Endodermal cell (in vitro differentiated cells): ENCODE data around the gene GALNS. TPM values are rescaled to one million over a fixed set of nuclear protein-coding genes. Genes with fewer than 3 reads are reported as not detected.
"Not testable (repeated sequence)": the region's sequence is repeated elsewhere in the genome, so short reads cannot be mapped to it uniquely, and the experiment has no call there.

Source experiments
- DNase-seq: peaks from one replicate; pipeline ENCODE4 v3.0.0-alpha.2; 2017
- H3K27ac ChIP-seq: 2 replicates; pipeline ENCODE4 v1.5.1; 2013; ENCODE audit warnings: mild to moderate bottlenecking, low read depth, low read length, moderate library complexity
- H3K27me3 ChIP-seq: 2 replicates; pipeline ENCODE4 v1.6.1; 2013; ENCODE audit warnings: mild to moderate bottlenecking, low read length, moderate library complexity; ENCODE audit not compliant: insufficient read depth, control insufficient read depth, poor library complexity, severe bottlenecking
- H3K36me3 ChIP-seq: 2 replicates; pipeline ENCODE4 v1.7.0; 2013; ENCODE audit warnings: mild to moderate bottlenecking, low read length, moderate library complexity; ENCODE audit not compliant: control insufficient read depth, insufficient read depth
- H3K4me1 ChIP-seq: one replicate; pipeline ENCODE4 v1.7.0; 2013; ENCODE audit warnings: low read length; ENCODE audit not compliant: control insufficient read depth, insufficient read depth
- H3K4me3 ChIP-seq: 2 replicates; pipeline ENCODE4 v1.5.1; 2013; ENCODE audit warnings: mild to moderate bottlenecking, low read length, moderate library complexity
- H3K9ac ChIP-seq: 2 replicates; pipeline ENCODE4 v1.6.1; 2013; ENCODE audit warnings: mild to moderate bottlenecking, low read length, moderate library complexity; ENCODE audit not compliant: poor library complexity, severe bottlenecking; ENCODE audit errors: extremely low read depth
- H3K9me3 ChIP-seq: 2 replicates; pipeline ENCODE4 v1.6.1; 2013; ENCODE audit warnings: mild to moderate bottlenecking, low read length, moderate library complexity; ENCODE audit not compliant: control insufficient read depth
- H3K27ac Mint-ChIP-seq: 2 replicates; pipeline ENCODE4 v1.8.0; 2020; ENCODE audit warnings: mixed read lengths
- H3K27me3 Mint-ChIP-seq: 2 replicates; pipeline ENCODE4 v1.8.0; 2021; ENCODE audit warnings: mild to moderate bottlenecking, mixed read lengths; ENCODE audit not compliant: insufficient read depth
- H3K36me3 Mint-ChIP-seq: 2 replicates; pipeline ENCODE4 v1.8.0; 2020; ENCODE audit warnings: low read depth, mixed read lengths
- H3K4me1 Mint-ChIP-seq: 2 replicates; pipeline ENCODE4 v1.8.0; 2020; ENCODE audit warnings: mixed read lengths
- H3K4me3 Mint-ChIP-seq: 2 replicates; pipeline ENCODE4 v1.8.0; 2020; ENCODE audit warnings: mild to moderate bottlenecking, moderate library complexity, mixed read lengths
- H3K9me3 Mint-ChIP-seq: 2 replicates; pipeline ENCODE4 v1.8.0; 2020; ENCODE audit warnings: mild to moderate bottlenecking, mixed read lengths
- CTCF ChIP-seq: fragments of 200-600 bp; sonication (generic); conservative IDR thresholded peaks from 2 replicates; pipeline ENCODE4 v1.5.0; 2021; ENCODE audit warnings: antibody characterized with exemption, mild to moderate bottlenecking
- WGBS, 2 experiments: methylation state at CpG; one replicate each; pipeline versions ENCODE4 v1.1.5 to v1.1.7; 2013; ENCODE audit warnings: missing lambda C conversion rate in 2 of 2, mixed read lengths in 1 of 2; ENCODE audit not compliant: insufficient coverage in 1 of 2, insufficient read length in 1 of 2; 5-methylcytosine and 5-hydroxymethylcytosine counted together
- total RNA-seq, 2 donors: library from RNA; stranded (reverse); fragmentation: NEBNext Ultra II Directional in 1 of 2; extraction: Animal tissue kit (Norgen Biotek cat#: 25700) in 1 of 2; gene quantifications; 2 replicates in 1 of 2; 3 replicates in 1 of 2; pipeline ENCODE4 v1.2.1, GENCODE V29; 2021

GALNS gene
- total RNA-seq, 2 donors from 2014 or later, result 32.2 to 39.6 TPM

- no peaks in the 10 kb centered on the region for H3K27me3 Mint-ChIP-seq
- no peak for TF ChIP-seq CTCF
- no peak for DNase-seq
- H3K9me3 Mint-ChIP-seq, result no peaks in the 10 kb centered on the region
- no peak overlapping the region for H3K27ac Mint-ChIP-seq
- peaks cover 10% of the 10 kb centered on the region for H3K36me3 Mint-ChIP-seq
- no peaks in the 10 kb centered on the region for H3K4me1 Mint-ChIP-seq
- Histone ChIP-seq H3K36me3 (no peaks in the 10 kb centered on the region), H3K4me1 (no peaks in the 10 kb centered on the region), H3K9ac (no peak overlapping the region), H3K27me3 (no peaks in the 10 kb centered on the region), H3K4me3 (no peak overlapping the region), H3K27ac (no peak overlapping the region), H3K9me3 (no peaks in the 10 kb centered on the region)
- no peak overlapping the region for H3K4me3 Mint-ChIP-seq
- WGBS, 2 experiments, result 93 to 95% methylated on average over 11 to 26 of the region's 26 CpGs
Measured at GRCh38 chr16:88826070-88826840, 30.5 kb downstream of the GALNS start.

DNA sequence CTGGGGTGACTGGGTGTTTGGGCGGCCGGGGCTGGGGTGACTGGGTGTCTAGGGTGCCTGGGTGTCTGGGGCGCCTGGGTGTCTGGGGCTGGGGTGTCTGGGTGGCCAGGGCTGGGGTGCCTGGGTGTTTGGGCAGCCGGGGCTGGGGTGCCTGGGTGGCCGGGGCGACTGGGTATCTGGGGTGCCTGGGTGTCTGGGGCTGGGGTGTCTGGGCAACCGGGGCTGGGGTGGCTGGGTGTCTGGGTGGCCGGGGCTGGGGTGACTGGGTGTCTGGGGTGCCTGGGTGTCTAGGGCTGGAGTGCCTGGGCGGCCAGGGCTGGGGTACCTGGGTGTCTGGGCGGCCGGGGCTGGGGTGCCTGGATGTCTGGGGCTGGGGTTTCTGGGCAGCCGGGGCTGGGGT is 31.6 kb downstream of the GALNS start:
- Histone ChIP-seq H3K4me3 (no peak overlapping the region), H3K36me3 (no peaks in the 10 kb centered on the region), H3K4me1 (no peaks in the 10 kb centered on the region), H3K9me3 (no peaks in the 10 kb centered on the region), H3K9ac (no peak overlapping the region), H3K27ac (no peak overlapping the region), H3K27me3 (no peaks in the 10 kb centered on the region)
- Mint-ChIP-seq H3K27ac (no peak overlapping the region), H3K9me3 (no peaks in the 10 kb centered on the region), H3K27me3 (no peaks in the 10 kb centered on the region), H3K36me3 (peaks cover 10% of the 10 kb centered on the region), H3K4me3 (no peak overlapping the region), H3K4me1 (no peaks in the 10 kb centered on the region)
- DNase-seq, result no peak
- TF ChIP-seq CTCF, result no peak
- 92% methylated on average over 12 of the region's 12 CpGs; no CpG with 5 or more reads in 1 of the 2 experiments for WGBS, 2 experiments

DNA sequence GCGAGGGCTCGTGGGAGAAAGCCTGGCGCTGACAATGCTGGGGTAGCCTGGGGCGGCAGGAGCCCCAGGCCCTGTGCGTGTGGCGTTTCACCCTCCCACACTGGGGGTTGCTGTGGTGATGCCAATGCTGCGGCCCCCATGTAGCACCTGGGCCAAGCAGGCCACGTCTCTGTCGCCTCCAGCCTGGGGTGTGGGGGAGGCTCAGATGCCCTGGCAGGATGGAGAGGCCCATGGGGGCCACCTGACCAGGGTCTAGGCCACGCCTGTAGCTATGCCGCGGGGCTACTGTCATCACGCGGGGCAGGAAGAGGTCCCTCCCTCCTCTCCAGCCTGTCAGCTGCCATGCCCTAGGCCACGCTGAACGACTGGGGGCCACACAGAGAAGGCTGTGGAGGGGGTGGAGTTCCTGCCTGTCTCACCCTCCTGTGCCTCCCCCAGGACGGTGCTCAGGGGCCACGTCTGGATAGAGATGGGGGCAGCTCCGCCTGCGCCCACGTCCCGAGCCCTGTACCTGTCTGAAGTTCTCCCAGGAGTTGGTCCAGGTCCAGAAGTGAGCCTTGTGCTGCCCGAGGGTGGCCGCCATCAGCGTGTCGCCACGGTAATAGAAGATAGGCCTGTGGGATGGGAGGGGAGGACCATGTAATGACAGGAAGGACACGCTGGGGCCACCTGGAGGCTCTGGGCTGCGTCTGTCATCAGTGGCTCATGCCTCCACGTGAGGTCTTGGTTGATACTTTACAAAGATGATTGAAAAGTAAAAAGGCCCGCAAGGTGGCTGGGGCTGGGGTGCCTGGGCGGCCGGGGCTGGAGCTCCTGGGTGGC is 32.3 kb downstream of the GALNS start:
- Histone ChIP-seq H3K4me3 (no peak overlapping the region), H3K27ac (no peak overlapping the region), H3K36me3 (no peaks in the 10 kb centered on the region), H3K9me3 (no peaks in the 10 kb centered on the region), H3K27me3 (no peaks in the 10 kb centered on the region), H3K4me1 (no peaks in the 10 kb centered on the region), H3K9ac (no peak overlapping the region)
- Mint-ChIP-seq H3K4me3 (no peak overlapping the region), H3K36me3 (peaks cover 10% of the 10 kb centered on the region), H3K9me3 (no peaks in the 10 kb centered on the region), H3K4me1 (no peaks in the 10 kb centered on the region), H3K27ac (no peak overlapping the region), H3K27me3 (no peaks in the 10 kb centered on the region)
- no peak for TF ChIP-seq CTCF
- 91 to 97% methylated on average over 24 to 33 of the region's 33 CpGs for WGBS, 2 experiments
- DNase-seq, result no peak

- not testable (repeated sequence) for H3K9me3 ChIP-seq, H3K36me3 Mint-ChIP-seq, H3K27ac Mint-ChIP-seq, H3K4me3 ChIP-seq, H3K36me3 ChIP-seq, H3K9ac ChIP-seq, H3K4me1 Mint-ChIP-seq, DNase-seq, H3K27ac ChIP-seq, H3K27me3 ChIP-seq, H3K9me3 Mint-ChIP-seq, H3K4me1 ChIP-seq, H3K27me3 Mint-ChIP-seq, H3K4me3 Mint-ChIP-seq
- 93 to 97% methylated on average over 13 to 28 of the region's 31 CpGs for WGBS, 2 experiments
Measured at GRCh38 chr16:88823646-88824045, 33.1 kb downstream of the GALNS start.
